GM10248 (cell line): Measurements from ENCODE around the gene BMP6.
A peak's percentile ranks its signal among the peaks of the same experiment; 100 is the strongest.

ENCODE experiments used
- CTCF ChIA-PET: fragments of 300-600 bp; sonication (Branson Sonifier 250); formaldehyde crosslinking; extraction: SDS; loops from one replicate; lab custom pipeline; 2021; ENCODE audit warnings: antibody characterized with exemption; lab: Yijun Ruan, JAX
- POLR2A ChIA-PET: fragments of 350-650 bp; sonication (Branson Sonifier 250); formaldehyde crosslinking; extraction: SDS; loops from one replicate; lab custom pipeline; 2020; ENCODE audit warnings: antibody characterized with exemption; lab: Yijun Ruan, JAX
- DNase-seq: peaks from one replicate; pipeline ENCODE4 v3.0.0; 2012; ENCODE audit errors: extremely low spot score
- TF ChIP-seq, protein P1 (sequence below): IDR thresholded peaks from 2 replicates; pipeline ENCODE4 v1.5.1; 2012; ENCODE audit warnings: mild to moderate bottlenecking, low read depth; ENCODE audit errors: extremely low read depth, missing control alignments, control extremely low read depth

Gene BMP6

DNA sequence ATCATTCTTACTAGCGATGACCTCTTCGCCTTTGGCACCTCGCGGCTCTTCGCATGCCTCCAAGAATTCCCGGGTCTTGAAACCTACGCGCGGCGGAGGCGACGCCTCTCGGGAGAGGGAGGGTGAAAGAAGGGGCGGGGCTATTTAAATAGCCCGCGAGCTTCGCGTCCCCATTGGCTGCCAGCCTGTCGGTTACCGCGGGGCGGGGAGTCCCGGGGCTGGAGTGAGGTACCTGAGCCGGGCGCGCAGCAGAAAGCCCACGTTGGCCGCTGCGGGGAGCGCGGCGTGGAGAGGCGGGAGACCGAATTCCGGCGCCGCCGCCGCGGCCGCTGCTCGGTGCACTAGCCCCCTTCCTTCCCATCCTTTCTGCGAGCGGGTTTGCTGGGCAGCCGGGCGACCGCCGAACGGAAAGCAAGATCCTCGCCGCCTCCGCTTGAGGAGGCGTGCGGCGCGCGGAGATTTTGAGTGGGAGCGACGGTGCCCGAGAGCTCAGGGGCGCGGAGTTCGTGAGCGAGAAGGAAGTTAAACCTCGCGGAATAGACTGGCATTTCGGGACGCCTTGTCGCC, at the start of gene BMP6:
Gene BMP6 (plus strand): TSS at position 251 of the 567 bp plus-strand sequence. CDS start 857 bp downstream, outside the sequence.
- TF ChIP-seq, protein P1, sequence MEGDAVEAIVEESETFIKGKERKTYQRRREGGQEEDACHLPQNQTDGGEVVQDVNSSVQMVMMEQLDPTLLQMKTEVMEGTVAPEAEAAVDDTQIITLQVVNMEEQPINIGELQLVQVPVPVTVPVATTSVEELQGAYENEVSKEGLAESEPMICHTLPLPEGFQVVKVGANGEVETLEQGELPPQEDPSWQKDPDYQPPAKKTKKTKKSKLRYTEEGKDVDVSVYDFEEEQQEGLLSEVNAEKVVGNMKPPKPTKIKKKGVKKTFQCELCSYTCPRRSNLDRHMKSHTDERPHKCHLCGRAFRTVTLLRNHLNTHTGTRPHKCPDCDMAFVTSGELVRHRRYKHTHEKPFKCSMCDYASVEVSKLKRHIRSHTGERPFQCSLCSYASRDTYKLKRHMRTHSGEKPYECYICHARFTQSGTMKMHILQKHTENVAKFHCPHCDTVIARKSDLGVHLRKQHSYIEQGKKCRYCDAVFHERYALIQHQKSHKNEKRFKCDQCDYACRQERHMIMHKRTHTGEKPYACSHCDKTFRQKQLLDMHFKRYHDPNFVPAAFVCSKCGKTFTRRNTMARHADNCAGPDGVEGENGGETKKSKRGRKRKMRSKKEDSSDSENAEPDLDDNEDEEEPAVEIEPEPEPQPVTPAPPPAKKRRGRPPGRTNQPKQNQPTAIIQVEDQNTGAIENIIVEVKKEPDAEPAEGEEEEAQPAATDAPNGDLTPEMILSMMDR, result no peak
- ChIA-PET POLR2A (no interaction called here), CTCF (interaction anchor here (1.0 to 5.6 kb wide), 7 partner anchors 13 to 493 kb away, joined by 3 to 59 read pairs (median 5); no protein-coding TSS in a partner anchor)
- peak; percentile 87 for DNase-seq

DNA sequence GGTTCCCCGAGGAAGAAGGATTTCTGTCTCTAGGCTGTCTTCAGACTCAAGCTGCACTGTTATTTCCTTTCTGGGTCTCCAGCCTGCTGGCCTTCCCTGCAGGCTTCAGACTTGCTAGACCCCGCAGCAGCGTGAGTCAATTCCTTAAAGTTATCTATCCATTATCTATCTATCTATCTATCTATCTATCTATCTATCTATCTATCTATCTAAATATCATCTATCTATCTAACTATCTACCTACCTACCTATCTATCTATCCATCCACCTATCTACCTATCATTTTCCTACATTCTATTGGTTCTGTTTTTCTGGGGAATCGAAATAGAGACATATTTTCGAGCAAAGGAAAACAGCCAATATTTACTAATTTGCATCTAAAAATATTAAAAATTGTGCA, 48.7 kb upstream of the BMP6 start:
- CTCF ChIA-PET, result no interaction called here
- POLR2A ChIA-PET, result no interaction called here
- DNase-seq, result no peak
- TF ChIP-seq, protein P1, result no peak

DNA sequence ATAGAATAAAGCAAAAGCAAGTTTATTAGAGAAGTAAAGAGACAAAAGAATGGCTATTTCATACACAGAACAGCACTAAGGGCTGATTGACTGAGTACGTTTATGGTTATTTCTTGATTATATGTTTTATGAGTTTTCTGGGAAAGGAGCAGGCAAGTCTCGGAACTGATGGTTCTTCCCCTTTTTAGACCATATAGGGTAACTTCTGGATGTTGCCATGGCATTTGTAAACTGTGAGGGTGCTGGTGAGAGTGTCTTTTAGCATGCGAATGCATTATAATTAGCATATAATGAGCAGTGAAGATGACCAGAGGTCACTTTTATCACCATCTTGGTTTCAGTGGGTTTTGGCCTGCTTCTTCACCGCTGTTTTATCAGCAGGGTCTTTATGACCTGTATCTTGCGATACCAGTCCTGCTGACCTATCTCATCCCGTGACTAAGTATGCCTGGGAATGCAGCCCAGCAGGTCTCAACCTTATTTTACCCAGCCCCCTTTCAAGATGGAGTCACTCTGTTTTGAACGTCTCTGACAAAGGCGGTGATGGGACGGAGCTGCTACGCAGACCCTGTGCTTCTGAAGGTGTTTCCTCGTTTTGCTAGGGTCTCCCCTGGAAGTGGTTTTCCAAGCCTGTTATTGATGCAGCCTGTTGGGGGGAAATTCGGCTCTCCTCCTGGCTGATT, 45.4 kb upstream of the BMP6 start:
- no peak for DNase-seq
- TF ChIP-seq, protein P1, result no peak
- CTCF ChIA-PET, result no interaction called here
- POLR2A ChIA-PET, result no interaction called here

DNA sequence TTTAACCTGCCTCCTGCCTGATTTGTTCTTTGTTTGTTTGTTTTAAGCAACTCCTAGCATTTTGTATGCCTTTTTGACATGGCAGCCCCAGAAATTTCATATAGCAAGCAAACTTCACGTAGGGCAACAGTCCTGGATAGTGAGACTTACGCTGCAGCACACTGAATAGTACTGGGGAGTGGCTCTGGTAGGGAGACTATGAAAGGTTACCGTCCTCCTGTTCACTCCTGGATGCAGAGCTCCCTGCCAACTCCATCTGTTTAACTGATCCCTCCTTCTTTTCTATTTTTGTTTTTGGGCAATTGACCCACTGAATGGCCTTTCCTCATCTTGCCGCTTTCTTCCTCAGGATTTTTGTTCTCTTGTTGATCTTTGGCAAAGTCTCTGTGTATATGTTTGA, 44.5 kb upstream of the BMP6 start:
- no peak for DNase-seq
- CTCF ChIA-PET, result no interaction called here
- POLR2A ChIA-PET, result no interaction called here
- TF ChIP-seq, protein P1, result no peak

DNA sequence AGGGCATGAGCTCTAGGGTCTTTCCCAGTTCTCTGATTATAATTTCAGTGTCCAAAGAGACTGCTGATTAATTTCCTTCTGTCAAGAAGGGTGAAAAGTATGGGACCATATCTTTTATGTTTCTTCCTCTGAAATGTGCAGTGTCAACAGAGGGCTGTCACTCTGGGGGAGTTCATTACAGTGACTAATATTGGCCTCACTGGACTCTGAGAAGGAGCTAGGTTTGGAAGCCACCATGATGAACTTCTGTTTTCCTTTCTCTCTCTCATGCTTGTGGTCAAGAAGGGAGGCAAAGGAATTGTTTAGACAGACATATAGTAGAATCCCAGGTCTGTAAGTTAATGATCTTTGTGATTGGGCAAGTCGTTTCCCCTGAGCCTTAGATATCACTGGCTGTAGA, 41.8 kb upstream of the BMP6 start:
- TF ChIP-seq, protein P1, result no peak
- POLR2A ChIA-PET, result no interaction called here
- DNase-seq, result no peak
- CTCF ChIA-PET, result no interaction called here

DNA sequence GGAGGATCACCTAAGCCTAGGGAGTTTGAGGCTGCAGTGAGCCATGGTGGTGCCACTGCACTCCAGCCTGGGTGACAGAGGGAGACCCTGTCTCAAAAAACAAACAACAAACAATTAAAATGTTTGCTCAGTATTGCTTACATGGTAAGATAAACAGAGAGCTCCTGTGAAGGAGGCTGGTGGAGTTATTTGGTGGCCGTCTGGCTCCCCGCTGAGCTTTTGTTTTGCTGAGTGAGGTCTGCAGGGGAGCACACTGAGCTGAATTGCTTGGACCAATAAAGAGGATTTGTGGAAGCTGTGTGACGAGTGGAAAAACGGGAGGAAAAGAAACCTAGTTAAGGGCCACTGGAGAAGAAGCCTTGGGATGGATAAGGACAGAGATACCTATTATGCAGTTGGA, 41.1 kb upstream of the BMP6 start:
- DNase-seq, result no peak
- TF ChIP-seq, protein P1, result no peak
- ChIA-PET CTCF (interaction anchor here (0.9 kb wide), 1 partner anchor 15 kb away, joined by 3 read pairs; no protein-coding TSS in a partner anchor), POLR2A (no interaction called here)
